PC-9 (cell line): ENCODE data around the gene ACTR3.

Source experiments
- CTCF ChIP-seq: fragments of 200-600 bp; sonication (generic); conservative IDR thresholded peaks from 2 replicates; pipeline ENCODE4 v1.6.1; 2017; ENCODE audit warnings: mixed run types, antibody characterized with exemption, mild to moderate bottlenecking, moderate library complexity
- EZH2 ChIP-seq: fragments of 200-600 bp; sonication (generic); IDR thresholded peaks from 2 replicates; pipeline ENCODE4 v1.8.0; 2017; ENCODE audit warnings: antibody characterized with exemption, low read depth

GRCh38 chr2:113842919-113843736 lies 46.8 kb upstream of the ACTR3 start:
- TF ChIP-seq CTCF (no peak), EZH2 (no peak)
